Panc1 (cell line): ENCODE data around the gene FGD5. TPM values are rescaled to one million over a fixed set of nuclear protein-coding genes. Genes with fewer than 3 reads are reported as not detected.

ENCODE experiments used
- ATAC-seq: fragments of 200-7000 bp; cut with Tn5 transposase; 2 replicates; pipeline ENCODE4 v1.9.1; 2020; ENCODE audit warnings: mild to moderate bottlenecking, moderate library complexity
- BruUV-seq: library from RNA; stranded (reverse); fragments of 400-500 nt; replicated peaks from 2 replicates; lab custom pipeline; 2021; lab: Mats Ljungman, UMichigan
- CTCF ChIA-PET: fragments of 300-600 bp; sonication (Branson Sonifier 250); formaldehyde crosslinking; loops from one replicate; lab custom pipeline; 2022; ENCODE audit warnings: antibody characterized with exemption; lab: Charles Lee
- POLR2A ChIA-PET: fragments of 300-600 bp; sonication (Branson Sonifier 250); formaldehyde crosslinking; loops from one replicate; lab custom pipeline; 2022; ENCODE audit warnings: antibody characterized with exemption; lab: Charles Lee
- DNase-seq: peaks from one replicate; pipeline ENCODE4 v3.0.0-alpha.2; 2010; ENCODE audit warnings: low read depth, low spot score
- H3K27ac ChIP-seq: 2 replicates; pipeline ENCODE4 v1.5.1; 2011; ENCODE audit warnings: mild to moderate bottlenecking, low read length, inconsistent platforms
- H3K27me3 ChIP-seq: fragments of 200-500 bp; sonication (Bioruptor generic); 2 replicates; pipeline ENCODE4 v1.6.0; 2014; ENCODE audit warnings: low read length, inconsistent platforms; ENCODE audit not compliant: control insufficient read depth, insufficient read depth
- H3K36me3 ChIP-seq: fragments of 200-500 bp; sonication (Bioruptor generic); 2 replicates; pipeline ENCODE4 v1.5.1; 2014; ENCODE audit warnings: inconsistent platforms, mild to moderate bottlenecking, low read length, moderate library complexity; ENCODE audit not compliant: control insufficient read depth, insufficient read depth
- H3K4me1 ChIP-seq: 2 replicates; pipeline ENCODE4 v1.5.1; 2011; ENCODE audit warnings: inconsistent platforms, mild to moderate bottlenecking, low read length, moderate library complexity; ENCODE audit not compliant: control insufficient read depth, insufficient read depth
- H3K4me3 ChIP-seq, 2 experiments: 2 replicates each; pipeline ENCODE4 v1.5.1; 2011 to 2012; ENCODE audit warnings: low read depth in 2 of 2, low read length in 2 of 2, mild to moderate bottlenecking in 2 of 2, inconsistent platforms in 1 of 2, moderate library complexity in 1 of 2
- H3K9me3 ChIP-seq: fragments of 200-500 bp; sonication (Bioruptor generic); 2 replicates; pipeline ENCODE4 v1.5.1; 2014; ENCODE audit warnings: low read depth, mild to moderate bottlenecking, inconsistent platforms, low read length, moderate library complexity; ENCODE audit not compliant: control insufficient read depth, insufficient read depth
- POLR2AphosphoS5 ChIP-seq: IDR thresholded peaks from 2 replicates; pipeline ENCODE4 v1.6.1; 2012; ENCODE audit warnings: mild to moderate bottlenecking, low read depth, low read length, moderate library complexity
- SIN3A ChIP-seq: IDR thresholded peaks from 2 replicates; pipeline ENCODE4 v1.6.1; 2012; ENCODE audit warnings: low read depth, mild to moderate bottlenecking, low read length, moderate library complexity, borderline replicate concordance; ENCODE audit not compliant: insufficient read depth
- TCF7L2 ChIP-seq: IDR thresholded peaks from 2 replicates; pipeline ENCODE4 v1.6.1; 2011; ENCODE audit warnings: mild to moderate bottlenecking, low read depth, low read length, inconsistent platforms
- in situ Hi-C: cut with HindIII; loops from 2 replicates; pipeline ENCODE4 v1.10.0; 2016; ENCODE audit warnings: low sequenced_read_pairs, low pct_unique_long_range_greater_than_20kb
- intact Hi-C: fragments of 100-400 bp; cut with micrococcal nuclease; formaldehyde crosslinking; loops from one replicate; pipeline ENCODE4 v1.10.0; 2022; ENCODE audit not compliant: unreplicated experiment
- total RNA-seq: library from RNA; stranded (reverse); gene quantifications from one replicate; pipeline ENCODE4 v1.2.1, GENCODE V29; 2021; ENCODE audit not compliant: unreplicated experiment
- TF ChIP-seq, protein P1 (sequence below), 2 experiments: IDR thresholded peaks; 2 replicates each; pipeline ENCODE4 v1.6.1; 2011 to 2012; ENCODE audit warnings: low read depth in 2 of 2, control low read depth in 1 of 2, low read length in 1 of 2, mild to moderate bottlenecking in 1 of 2, moderate library complexity in 1 of 2; ENCODE audit not compliant: insufficient read depth in 1 of 2
- TF ChIP-seq, protein P2 (sequence below): fragments of 450-650 bp; IDR thresholded peaks from 2 replicates; pipeline ENCODE4 v1.5.1; 2017; ENCODE audit warnings: mild to moderate bottlenecking

The FGD5 gene
- total RNA-seq, 1 experiment from 2014 or later: 0.77 TPM

DNA sequence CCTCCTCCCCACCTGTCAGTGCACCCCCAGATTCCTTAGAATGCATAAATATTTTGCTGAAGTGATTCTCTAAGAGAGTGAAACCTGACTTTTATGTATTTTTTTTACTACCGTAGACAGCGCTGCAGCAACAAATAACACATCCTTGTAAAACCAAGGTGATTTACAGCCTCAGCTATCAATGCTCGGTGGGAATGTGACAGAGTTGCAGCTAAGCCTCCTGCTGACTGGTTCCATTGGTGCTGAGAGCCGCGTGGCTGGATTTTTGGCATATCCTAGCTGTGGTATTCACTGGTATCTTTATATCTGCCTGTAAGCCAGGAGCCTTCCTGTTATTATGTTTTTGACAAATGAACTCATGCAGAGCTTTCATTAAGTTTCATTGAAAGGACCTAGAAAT is 11.0 kb downstream of the FGD5 start:
- Histone ChIP-seq H3K27ac (no peak overlapping the region), H3K36me3 (no peaks in the 10 kb centered on the region), H3K4me1 (no peaks in the 10 kb centered on the region), H3K4me3 (no peak overlapping the region), H3K9me3 (no peaks in the 10 kb centered on the region), H3K27me3 (peaks cover 8% of the 10 kb centered on the region)
- DNase-seq (no peak), ATAC-seq (no peak)
- CTCF ChIA-PET: interaction anchor here (0.6 kb wide), 1 partner anchor 37 kb away, joined by 4 read pairs; no protein-coding TSS in a partner anchor
- in situ Hi-C loops (no loop called here), intact Hi-C loops (no loop called here)
- TF ChIP-seq SIN3A (no peak), POLR2AphosphoS5 (no peak), TCF7L2 (no peak)
- TF ChIP-seq, protein P1, sequence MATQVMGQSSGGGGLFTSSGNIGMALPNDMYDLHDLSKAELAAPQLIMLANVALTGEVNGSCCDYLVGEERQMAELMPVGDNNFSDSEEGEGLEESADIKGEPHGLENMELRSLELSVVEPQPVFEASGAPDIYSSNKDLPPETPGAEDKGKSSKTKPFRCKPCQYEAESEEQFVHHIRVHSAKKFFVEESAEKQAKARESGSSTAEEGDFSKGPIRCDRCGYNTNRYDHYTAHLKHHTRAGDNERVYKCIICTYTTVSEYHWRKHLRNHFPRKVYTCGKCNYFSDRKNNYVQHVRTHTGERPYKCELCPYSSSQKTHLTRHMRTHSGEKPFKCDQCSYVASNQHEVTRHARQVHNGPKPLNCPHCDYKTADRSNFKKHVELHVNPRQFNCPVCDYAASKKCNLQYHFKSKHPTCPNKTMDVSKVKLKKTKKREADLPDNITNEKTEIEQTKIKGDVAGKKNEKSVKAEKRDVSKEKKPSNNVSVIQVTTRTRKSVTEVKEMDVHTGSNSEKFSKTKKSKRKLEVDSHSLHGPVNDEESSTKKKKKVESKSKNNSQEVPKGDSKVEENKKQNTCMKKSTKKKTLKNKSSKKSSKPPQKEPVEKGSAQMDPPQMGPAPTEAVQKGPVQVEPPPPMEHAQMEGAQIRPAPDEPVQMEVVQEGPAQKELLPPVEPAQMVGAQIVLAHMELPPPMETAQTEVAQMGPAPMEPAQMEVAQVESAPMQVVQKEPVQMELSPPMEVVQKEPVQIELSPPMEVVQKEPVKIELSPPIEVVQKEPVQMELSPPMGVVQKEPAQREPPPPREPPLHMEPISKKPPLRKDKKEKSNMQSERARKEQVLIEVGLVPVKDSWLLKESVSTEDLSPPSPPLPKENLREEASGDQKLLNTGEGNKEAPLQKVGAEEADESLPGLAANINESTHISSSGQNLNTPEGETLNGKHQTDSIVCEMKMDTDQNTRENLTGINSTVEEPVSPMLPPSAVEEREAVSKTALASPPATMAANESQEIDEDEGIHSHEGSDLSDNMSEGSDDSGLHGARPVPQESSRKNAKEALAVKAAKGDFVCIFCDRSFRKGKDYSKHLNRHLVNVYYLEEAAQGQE (IDR thresholded peaks at IDR 0.05; ENCODE audit: insufficient read depth in 1 of 2, low read depth in 2 of 2, low read length in 1 of 2): no peak
- BruUV-seq: no TSS peak
- POLR2A ChIA-PET: no interaction called here

DNA sequence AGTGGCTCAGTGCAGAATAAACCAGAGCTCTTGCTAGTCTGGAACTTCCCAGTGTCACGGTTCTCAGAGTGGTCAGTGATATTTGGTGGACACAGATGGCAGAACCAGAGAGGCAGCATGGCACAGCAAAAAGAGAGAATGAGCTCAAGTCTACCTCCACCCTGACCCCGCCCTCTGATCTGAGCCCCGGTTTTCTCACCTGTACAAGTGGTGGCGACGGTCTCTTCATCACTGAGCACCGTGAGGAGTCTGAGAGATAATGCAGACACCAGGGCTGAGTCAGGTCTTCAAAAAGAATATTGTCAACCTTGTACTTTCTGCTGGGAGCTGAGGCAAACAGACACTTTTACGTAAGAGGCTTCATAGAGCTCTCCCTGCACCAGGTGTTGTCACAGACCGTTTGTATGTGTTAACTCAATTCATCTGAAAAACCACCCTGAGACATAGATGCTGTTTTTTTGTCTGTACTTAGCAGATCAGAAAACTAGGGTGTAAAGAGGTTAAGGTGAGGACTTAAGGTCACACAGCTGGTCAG is 13.2 kb downstream of the FGD5 start:
- H3K9me3 ChIP-seq: no peaks in the 10 kb centered on the region
- no peak overlapping the region for H3K27ac ChIP-seq
- CTCF ChIA-PET: interaction anchor here (0.6 kb wide), 1 partner anchor 50 kb away, joined by 3 read pairs; no protein-coding TSS in a partner anchor
- ATAC-seq (no peak), DNase-seq (no peak)
- no TSS peak for BruUV-seq
- TF ChIP-seq, protein P2, sequence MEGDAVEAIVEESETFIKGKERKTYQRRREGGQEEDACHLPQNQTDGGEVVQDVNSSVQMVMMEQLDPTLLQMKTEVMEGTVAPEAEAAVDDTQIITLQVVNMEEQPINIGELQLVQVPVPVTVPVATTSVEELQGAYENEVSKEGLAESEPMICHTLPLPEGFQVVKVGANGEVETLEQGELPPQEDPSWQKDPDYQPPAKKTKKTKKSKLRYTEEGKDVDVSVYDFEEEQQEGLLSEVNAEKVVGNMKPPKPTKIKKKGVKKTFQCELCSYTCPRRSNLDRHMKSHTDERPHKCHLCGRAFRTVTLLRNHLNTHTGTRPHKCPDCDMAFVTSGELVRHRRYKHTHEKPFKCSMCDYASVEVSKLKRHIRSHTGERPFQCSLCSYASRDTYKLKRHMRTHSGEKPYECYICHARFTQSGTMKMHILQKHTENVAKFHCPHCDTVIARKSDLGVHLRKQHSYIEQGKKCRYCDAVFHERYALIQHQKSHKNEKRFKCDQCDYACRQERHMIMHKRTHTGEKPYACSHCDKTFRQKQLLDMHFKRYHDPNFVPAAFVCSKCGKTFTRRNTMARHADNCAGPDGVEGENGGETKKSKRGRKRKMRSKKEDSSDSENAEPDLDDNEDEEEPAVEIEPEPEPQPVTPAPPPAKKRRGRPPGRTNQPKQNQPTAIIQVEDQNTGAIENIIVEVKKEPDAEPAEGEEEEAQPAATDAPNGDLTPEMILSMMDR: no peak
- TF ChIP-seq, protein P1 (IDR thresholded peaks at IDR 0.05; ENCODE audit: insufficient read depth in 1 of 2, low read depth in 2 of 2, low read length in 1 of 2): no peak
- no peak for TF ChIP-seq SIN3A
- no peak for TF ChIP-seq TCF7L2
- H3K27me3 ChIP-seq: peaks cover 6% of the 10 kb centered on the region
- POLR2A ChIA-PET: no interaction called here
- H3K4me1 ChIP-seq: no peaks in the 10 kb centered on the region
- intact Hi-C loops: no loop called here
- H3K4me3 ChIP-seq: no peak overlapping the region
- in situ Hi-C loops: no loop called here
- H3K36me3 ChIP-seq: no peaks in the 10 kb centered on the region
